NCI-H128 (cell line): ENCODE results near the gene AKNAD1.

Source experiments
- DNase-seq: peaks from one replicate; lab custom pipeline; 2025; ENCODE audit not compliant: unreplicated experiment; lab: John Stamatoyannopoulos, UW

Gene AKNAD1

GRCh38 chr1:108863984-108864383 lies 7.1 kb upstream of the AKNAD1 start:
- DNase-seq = no peak

DNA sequence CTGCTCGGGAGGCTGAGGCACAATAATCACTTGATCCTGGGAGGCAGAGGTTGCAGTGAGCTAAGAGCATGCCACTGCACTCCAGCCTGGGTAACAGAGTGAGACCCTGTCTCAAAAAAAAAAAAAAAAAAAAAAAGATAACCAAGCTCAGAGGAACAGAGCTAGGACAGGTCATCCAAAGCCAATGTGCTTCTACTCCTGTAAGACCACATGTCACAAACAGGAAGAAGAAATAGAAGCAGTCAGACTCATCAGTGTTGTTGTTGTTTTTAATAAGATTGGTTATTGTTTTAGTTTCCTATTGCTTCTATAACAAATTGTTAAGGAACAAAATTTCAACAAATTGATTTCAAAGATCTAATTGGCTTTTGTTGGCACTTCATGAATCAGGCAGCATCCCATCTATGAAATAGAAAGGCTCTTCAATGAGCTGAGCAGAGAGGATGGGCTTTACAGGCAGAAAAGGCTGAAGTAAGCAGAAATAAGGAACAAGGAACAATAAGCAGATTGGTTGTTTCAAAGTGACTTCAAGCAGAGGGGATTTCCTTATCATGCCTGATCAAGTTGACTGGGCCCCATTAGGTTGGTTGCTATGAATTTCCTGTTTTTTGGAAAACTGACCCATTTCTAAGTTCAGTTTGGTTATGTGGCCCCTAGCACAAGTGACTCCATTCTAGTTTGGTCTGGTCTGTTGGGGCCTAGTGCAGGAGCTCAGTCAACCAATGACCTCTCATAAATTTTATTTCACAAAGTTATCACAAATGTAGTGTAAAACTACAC lies 6.0 kb upstream of the AKNAD1 start:
- no peak for DNase-seq

- no peak for DNase-seq
Observed at GRCh38 chr1:108862017-108862610, 5.2 kb upstream of the AKNAD1 start.

- DNase-seq = no peak
Observed at GRCh38 chr1:108861566-108861965, 4.7 kb upstream of the AKNAD1 start.

GRCh38 chr1:108860190-108860907 lies 3.5 kb upstream of the AKNAD1 start:
- no peak for DNase-seq

DNA sequence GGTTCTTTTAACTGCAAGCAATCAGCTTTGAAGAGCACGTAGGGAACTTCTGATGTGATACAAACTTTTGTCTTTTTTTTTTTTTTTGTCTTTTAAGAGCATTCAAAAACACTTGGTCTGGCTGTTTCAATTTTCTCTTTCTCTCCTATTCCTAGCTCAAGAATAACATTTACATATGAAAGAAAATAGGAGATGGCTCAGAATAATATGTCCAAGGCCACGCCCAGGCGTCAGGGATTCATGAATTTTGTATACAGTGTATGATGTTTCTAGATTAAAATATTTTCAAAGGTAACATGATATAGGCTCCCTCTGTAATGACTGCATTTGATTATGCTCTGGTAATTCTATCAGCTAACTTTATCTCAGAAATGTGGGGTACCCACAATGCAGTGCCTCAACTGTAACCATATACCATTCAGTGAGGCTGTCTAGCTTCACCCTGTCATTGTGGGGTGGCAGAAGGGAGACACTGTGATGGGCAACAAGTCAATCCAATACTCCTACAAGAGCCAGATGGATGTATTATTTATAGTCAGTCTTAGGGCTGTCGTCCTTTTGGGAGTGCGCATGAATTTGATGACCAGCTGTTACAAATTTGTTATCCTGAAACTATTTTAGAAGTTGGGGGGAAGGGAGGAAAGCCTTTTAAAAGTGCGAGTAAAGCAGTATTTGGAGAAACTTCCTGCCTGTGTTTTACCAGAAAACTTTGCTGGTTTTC lies 1.5 kb upstream of the AKNAD1 start:
- no peak for DNase-seq

GRCh38 chr1:108854221-108855019 lies 2.5 kb downstream of the AKNAD1 start:
- no peak for DNase-seq

DNA sequence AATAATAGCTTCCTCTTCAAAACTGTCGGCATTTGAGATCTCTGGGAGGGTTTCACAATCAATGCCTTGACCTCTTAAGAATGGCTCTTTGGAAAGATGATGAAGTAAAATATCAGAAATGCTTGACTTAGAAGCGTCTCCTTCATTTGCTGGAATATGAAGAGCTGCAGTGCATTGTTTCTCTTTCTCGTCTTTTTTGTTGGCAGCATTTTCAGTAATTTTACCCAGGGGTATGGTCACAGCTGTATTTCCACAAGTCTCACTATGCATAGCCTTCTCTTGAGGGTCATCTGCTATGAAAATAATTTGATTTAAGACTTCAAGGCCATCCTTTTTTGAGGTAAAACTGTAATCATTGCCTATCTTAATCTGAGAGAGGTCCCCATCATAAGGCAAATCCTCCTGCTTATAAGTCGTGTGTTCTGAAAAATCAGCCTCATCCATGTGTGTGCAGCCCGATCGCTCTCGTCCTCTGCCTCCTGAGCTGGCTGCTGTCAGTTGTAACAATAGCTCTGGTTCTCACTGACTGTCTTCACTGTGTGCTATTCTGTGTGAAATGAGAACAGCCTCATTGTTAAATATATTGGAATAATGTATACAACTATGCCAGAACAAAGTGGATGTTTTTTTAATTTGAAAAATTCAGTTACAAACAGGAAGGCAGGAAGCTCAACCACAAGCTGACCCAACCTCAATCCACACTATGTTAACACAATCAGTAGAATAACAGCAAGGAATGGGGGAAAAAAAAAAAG lies 4.5 kb downstream of the AKNAD1 start:
- no peak for DNase-seq

GRCh38 chr1:108851567-108851966 lies 5.3 kb downstream of the AKNAD1 start:
- no peak for DNase-seq

DNA sequence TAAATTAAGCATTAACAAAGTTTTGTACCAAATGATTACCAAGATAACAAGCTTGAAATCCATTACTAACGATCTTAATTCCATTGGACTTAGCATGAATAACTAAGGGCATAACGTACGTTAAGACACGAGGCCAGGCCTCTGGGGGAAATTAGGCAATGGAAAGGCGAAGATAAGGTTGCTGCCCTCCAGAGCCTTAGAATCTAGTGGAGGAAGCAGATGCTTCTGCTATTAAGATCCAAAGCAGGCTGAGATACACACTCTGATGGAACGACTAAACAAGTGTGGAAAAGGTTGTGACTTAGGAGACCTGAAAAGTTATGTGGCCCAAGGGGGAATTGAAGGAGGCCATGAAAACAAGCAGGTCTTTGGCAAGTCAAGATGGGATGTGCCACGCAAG lies 6.0 kb downstream of the AKNAD1 start:
- DNase-seq = no peak

- no peak for DNase-seq
Observed at GRCh38 chr1:108848806-108849205, 8.1 kb downstream of the AKNAD1 start.

GRCh38 chr1:108847494-108847893 lies 9.4 kb downstream of the AKNAD1 start:
- DNase-seq = no peak

GRCh38 chr1:108845991-108846390 lies 10.9 kb downstream of the AKNAD1 start:
- DNase-seq = no peak

DNA sequence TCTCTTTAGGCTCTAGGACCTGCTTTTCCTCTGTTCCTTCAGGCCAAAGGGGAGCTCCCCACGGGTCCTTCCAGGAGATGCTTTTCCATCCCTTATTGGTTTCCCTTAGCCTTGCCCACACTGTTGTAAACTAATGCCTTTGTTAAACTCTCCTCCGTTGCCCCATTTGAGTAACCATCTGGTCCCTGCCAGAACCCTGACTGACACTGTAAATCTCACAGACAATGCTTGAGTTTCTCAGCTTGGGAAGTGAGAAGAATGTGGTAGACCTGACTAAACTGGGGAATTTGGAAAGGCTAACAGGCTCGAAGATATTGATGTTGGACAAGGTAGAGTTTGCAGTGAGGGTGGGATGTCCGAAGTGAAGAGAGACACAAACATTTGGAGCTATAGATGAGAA lies 11.4 kb downstream of the AKNAD1 start:
- DNase-seq = no peak

DNA sequence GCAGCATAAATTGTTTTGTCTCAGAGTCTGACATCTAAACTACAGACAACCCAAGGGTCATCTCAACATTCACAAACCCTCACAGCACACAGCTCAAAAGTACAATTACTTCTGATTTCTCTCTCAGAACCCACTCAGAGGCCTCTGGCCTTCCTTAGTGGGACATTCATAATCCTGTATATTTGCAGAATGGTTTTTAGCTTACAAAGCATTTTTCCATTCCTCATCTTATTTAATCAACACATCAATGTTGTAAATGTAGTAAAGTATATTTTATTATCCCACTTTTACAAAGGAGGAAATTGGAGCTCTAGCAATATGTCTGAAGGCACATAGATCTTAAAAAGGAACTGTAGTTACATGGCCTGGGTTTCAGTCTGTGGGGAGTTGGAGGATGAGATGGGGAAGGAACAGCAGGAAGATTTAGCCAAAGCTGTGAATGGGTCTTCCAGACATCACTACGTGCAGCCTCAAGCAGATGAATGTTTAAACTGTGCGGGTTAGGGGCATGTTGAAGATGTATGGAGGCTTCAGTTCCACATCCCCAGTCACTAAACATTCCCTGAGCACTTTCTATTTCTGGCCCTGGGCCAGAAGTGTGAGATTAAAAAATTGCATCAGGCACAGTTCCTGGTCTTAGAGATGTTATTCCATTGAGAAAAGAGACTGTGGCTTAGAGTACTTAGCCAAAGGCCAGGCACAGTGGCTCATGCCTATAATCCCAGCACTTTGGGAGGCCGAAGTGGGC lies 13.3 kb downstream of the AKNAD1 start:
- DNase-seq = no peak

GRCh38 chr1:108842525-108843181 lies 14.2 kb downstream of the AKNAD1 start:
- no peak for DNase-seq

- no peak for DNase-seq
Observed at GRCh38 chr1:108841703-108842102, 15.2 kb downstream of the AKNAD1 start.

GRCh38 chr1:108832929-108833328 lies 24.0 kb downstream of the AKNAD1 start:
- DNase-seq = no peak

GRCh38 chr1:108831225-108831624 lies 25.7 kb downstream of the AKNAD1 start:
- no peak for DNase-seq
